Fibroblast of mammary gland (primary cell): ENCODE results near the gene SP4.

Source experiments
- DNase-seq: peaks from one replicate; pipeline ENCODE4 v3.0.0-alpha.2; 2010; ENCODE audit warnings: low read depth
- H3K4me3 ChIP-seq: 2 replicates; pipeline ENCODE4 v1.5.1; 2011; ENCODE audit warnings: low read depth, mild to moderate bottlenecking, low read length, moderate library complexity; ENCODE audit not compliant: control insufficient read depth
- CTCF ChIP-seq: conservative IDR thresholded peaks from 2 replicates; pipeline ENCODE4 v1.5.1; 2011; ENCODE audit warnings: low read depth, low read length, inconsistent platforms; ENCODE audit not compliant: control insufficient read depth, insufficient read depth

Gene SP4

GRCh38 chr7:21548491-21548890, 120.6 kb downstream of the SP4 start:
- H3K4me3 ChIP-seq, result no peak overlapping the region
- TF ChIP-seq CTCF, result no peak
- no peak for DNase-seq

GRCh38 chr7:21550076-21550475, 122.2 kb downstream of the SP4 start:
- DNase-seq, result no peak
- no peak overlapping the region for H3K4me3 ChIP-seq
- no peak for TF ChIP-seq CTCF

- no peak for TF ChIP-seq CTCF
- no peak for DNase-seq
Measured at GRCh38 chr7:21550821-21551531, 123.1 kb downstream of the SP4 start.

GRCh38 chr7:21562385-21562784, 134.5 kb downstream of the SP4 start:
- no peak for TF ChIP-seq CTCF
- H3K4me3 ChIP-seq, result no peak overlapping the region
- no peak for DNase-seq

More at GRCh38 chr7:21550821-21551531, 123.1 kb downstream of the SP4 start:
- H3K4me3 ChIP-seq, result no peak overlapping the region
